ENCODE data around the gene METTL21C.

DNA sequence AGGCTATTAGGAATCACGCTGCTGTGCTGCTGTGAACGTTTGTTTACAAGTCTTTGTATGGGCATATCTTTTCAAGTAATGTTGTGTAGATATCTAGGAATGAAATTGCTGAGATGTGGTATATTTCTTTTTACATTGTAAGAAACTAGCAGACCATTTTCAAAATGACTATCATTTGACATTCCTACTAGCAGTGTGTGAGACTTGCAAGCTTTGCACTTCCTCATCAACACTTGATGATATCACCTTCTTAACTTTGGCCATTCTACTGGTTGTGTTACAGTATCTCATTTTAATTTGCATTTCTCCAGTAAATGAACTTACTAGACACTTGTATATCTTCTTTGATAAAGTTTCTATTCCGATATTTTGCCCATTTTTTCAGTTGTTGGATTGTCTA, 12.1 kb downstream of the METTL21C start:
- TF ChIP-seq, protein P1, sequence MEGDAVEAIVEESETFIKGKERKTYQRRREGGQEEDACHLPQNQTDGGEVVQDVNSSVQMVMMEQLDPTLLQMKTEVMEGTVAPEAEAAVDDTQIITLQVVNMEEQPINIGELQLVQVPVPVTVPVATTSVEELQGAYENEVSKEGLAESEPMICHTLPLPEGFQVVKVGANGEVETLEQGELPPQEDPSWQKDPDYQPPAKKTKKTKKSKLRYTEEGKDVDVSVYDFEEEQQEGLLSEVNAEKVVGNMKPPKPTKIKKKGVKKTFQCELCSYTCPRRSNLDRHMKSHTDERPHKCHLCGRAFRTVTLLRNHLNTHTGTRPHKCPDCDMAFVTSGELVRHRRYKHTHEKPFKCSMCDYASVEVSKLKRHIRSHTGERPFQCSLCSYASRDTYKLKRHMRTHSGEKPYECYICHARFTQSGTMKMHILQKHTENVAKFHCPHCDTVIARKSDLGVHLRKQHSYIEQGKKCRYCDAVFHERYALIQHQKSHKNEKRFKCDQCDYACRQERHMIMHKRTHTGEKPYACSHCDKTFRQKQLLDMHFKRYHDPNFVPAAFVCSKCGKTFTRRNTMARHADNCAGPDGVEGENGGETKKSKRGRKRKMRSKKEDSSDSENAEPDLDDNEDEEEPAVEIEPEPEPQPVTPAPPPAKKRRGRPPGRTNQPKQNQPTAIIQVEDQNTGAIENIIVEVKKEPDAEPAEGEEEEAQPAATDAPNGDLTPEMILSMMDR (IDR thresholded peaks at IDR 0.05), result no peak
- no peak for TF ChIP-seq POLR2A (IDR thresholded peaks at IDR 0.05)
